Osteocyte (in vitro differentiated cells): ENCODE results near the gene PLEKHA1. TPM values are rescaled to one million over a fixed set of nuclear protein-coding genes. Genes with fewer than 3 reads are reported as not detected.

Source experiments
- DNase-seq: peaks from one replicate; pipeline ENCODE4 v3.0.0; 2021; ENCODE audit warnings: mixed read lengths; ENCODE audit not compliant: unreplicated experiment; ENCODE audit errors: extremely low spot score
- H3K27ac Mint-ChIP-seq: one replicate; pipeline ENCODE4 v1.8.0; 2021; ENCODE audit warnings: mild to moderate bottlenecking, mixed read lengths; ENCODE audit not compliant: unreplicated experiment
- H3K27me3 Mint-ChIP-seq: one replicate; pipeline ENCODE4 v1.8.0; 2021; ENCODE audit warnings: mixed read lengths; ENCODE audit not compliant: unreplicated experiment
- H3K36me3 Mint-ChIP-seq: one replicate; pipeline ENCODE4 v1.8.0; 2021; ENCODE audit warnings: mixed read lengths; ENCODE audit not compliant: unreplicated experiment
- H3K4me1 Mint-ChIP-seq: one replicate; pipeline ENCODE4 v1.8.0; 2021; ENCODE audit warnings: mixed read lengths; ENCODE audit not compliant: unreplicated experiment
- H3K4me3 Mint-ChIP-seq: one replicate; pipeline ENCODE4 v1.8.0; 2021; ENCODE audit warnings: mild to moderate bottlenecking, moderate library complexity, mixed read lengths; ENCODE audit not compliant: unreplicated experiment
- H3K9me3 Mint-ChIP-seq: one replicate; pipeline ENCODE4 v1.8.0; 2021; ENCODE audit warnings: mixed read lengths; ENCODE audit not compliant: unreplicated experiment
- CTCF ChIP-seq: fragments of 200-600 bp; sonication (generic); IDR thresholded peaks from 2 replicates; pipeline ENCODE4 v1.5.0; 2021; ENCODE audit warnings: antibody characterized with exemption, mild to moderate bottlenecking, moderate library complexity
- total RNA-seq: library from RNA; stranded (reverse); gene quantifications from 2 replicates; pipeline ENCODE4 v1.2.1, GENCODE V29; 2021

PLEKHA1 gene
- total RNA-seq, 1 donor from 2014 or later = 62.8 TPM

GRCh38 chr10:122454071-122454470 lies 79.6 kb downstream of the PLEKHA1 start:
- H3K36me3 Mint-ChIP-seq = no peaks in the 10 kb centered on the region
- no peak overlapping the region for H3K27ac Mint-ChIP-seq
- no peak for DNase-seq
- H3K27me3 Mint-ChIP-seq = no peaks in the 10 kb centered on the region
- H3K4me3 Mint-ChIP-seq = no peak overlapping the region
- peaks cover 37% of the 10 kb centered on the region for H3K4me1 Mint-ChIP-seq
- TF ChIP-seq CTCF = no peak
- H3K9me3 Mint-ChIP-seq = no peaks in the 10 kb centered on the region

- Mint-ChIP-seq H3K27ac (peak within 1 kb of the TSS; percentile 56), H3K9me3 (no peaks in the 10 kb centered on the region), H3K4me1 (peaks cover 43% of the 10 kb centered on the region), H3K27me3 (no peaks in the 10 kb centered on the region), H3K4me3 (no peak within 1 kb of the TSS), H3K36me3 (no peaks in the 10 kb centered on the region)
- DNase-seq = no peak
- no peak for TF ChIP-seq CTCF
Measured at GRCh38 chr10:122454603-122455080, 80.1 kb downstream of the PLEKHA1 start, which contains the start of gene ARMS2. Gene ARMS2 (plus strand): TSS chr10:122454653. CDS start chr10:122454728, 75 bp downstream.

GRCh38 chr10:122455376-122456079 lies 81.0 kb downstream of the PLEKHA1 start:
- Mint-ChIP-seq H3K27ac (no peak overlapping the region), H3K4me1 (peaks cover 47% of the 10 kb centered on the region), H3K36me3 (no peaks in the 10 kb centered on the region), H3K27me3 (no peaks in the 10 kb centered on the region), H3K9me3 (no peaks in the 10 kb centered on the region), H3K4me3 (no peak overlapping the region)
- DNase-seq = no peak
- no peak for TF ChIP-seq CTCF

- DNase-seq = no peak
- Mint-ChIP-seq H3K36me3 (no peaks in the 10 kb centered on the region), H3K27ac (no peak overlapping the region), H3K4me3 (no peak overlapping the region), H3K4me1 (peaks cover 46% of the 10 kb centered on the region), H3K27me3 (no peaks in the 10 kb centered on the region), H3K9me3 (no peaks in the 10 kb centered on the region)
- TF ChIP-seq CTCF = no peak
Measured at GRCh38 chr10:122457934-122458333, 83.4 kb downstream of the PLEKHA1 start.

GRCh38 chr10:122458693-122459092 lies 84.2 kb downstream of the PLEKHA1 start:
- Mint-ChIP-seq H3K4me3 (no peak overlapping the region), H3K4me1 (peaks cover 53% of the 10 kb centered on the region), H3K36me3 (peaks cover 4% of the 10 kb centered on the region), H3K27ac (no peak overlapping the region), H3K9me3 (no peaks in the 10 kb centered on the region), H3K27me3 (no peaks in the 10 kb centered on the region)
- no peak for TF ChIP-seq CTCF
- no peak for DNase-seq
